ENCODE data around the gene TIAM2.

The TIAM2 gene

DNA sequence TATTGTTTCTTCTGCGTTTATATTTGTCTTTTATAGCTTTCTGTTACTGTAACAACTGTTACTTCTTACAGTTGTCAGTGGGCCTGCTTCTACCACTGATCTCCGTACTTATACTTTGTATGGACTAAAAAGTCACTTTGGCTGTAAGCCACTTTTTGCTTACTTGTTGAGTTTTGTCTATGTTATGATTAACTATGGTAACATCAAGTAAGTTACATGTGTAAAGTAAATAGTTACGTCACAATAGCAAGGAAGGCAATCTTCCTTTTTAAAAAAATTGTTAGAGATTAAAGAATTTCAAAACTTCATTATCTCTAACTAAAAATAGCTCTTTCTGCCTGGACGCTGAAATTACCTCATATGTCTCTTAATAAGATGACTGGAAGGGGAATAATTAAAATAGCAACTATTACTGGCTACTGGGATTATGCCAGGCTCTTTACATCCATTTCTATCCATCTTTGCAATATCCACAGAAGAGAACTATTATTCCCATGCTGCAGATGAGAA is 308.3 kb downstream of the TIAM2 start:
- peaks cover 3% of the 10 kb centered on the region for H3K9me3 ChIP-seq (ENCODE audit: severe bottlenecking)
- no peaks in the 10 kb centered on the region for H3K27me3 ChIP-seq (ENCODE audit: insufficient read depth, poor library complexity, severe bottlenecking)
- no peak overlapping the region for H3K27ac ChIP-seq (ENCODE audit: poor library complexity, severe bottlenecking)
- TF ChIP-seq, protein P1, sequence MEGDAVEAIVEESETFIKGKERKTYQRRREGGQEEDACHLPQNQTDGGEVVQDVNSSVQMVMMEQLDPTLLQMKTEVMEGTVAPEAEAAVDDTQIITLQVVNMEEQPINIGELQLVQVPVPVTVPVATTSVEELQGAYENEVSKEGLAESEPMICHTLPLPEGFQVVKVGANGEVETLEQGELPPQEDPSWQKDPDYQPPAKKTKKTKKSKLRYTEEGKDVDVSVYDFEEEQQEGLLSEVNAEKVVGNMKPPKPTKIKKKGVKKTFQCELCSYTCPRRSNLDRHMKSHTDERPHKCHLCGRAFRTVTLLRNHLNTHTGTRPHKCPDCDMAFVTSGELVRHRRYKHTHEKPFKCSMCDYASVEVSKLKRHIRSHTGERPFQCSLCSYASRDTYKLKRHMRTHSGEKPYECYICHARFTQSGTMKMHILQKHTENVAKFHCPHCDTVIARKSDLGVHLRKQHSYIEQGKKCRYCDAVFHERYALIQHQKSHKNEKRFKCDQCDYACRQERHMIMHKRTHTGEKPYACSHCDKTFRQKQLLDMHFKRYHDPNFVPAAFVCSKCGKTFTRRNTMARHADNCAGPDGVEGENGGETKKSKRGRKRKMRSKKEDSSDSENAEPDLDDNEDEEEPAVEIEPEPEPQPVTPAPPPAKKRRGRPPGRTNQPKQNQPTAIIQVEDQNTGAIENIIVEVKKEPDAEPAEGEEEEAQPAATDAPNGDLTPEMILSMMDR (IDR thresholded peaks at IDR 0.05; ENCODE audit: poor library complexity, severe bottlenecking) = no peak
- ATAC-seq (ENCODE audit: low read depth) = no peak
- H3K4me1 ChIP-seq (ENCODE audit: insufficient read depth, poor library complexity, severe bottlenecking) = no peaks in the 10 kb centered on the region
- no peak for DNase-seq (ENCODE audit: low spot score)
- peaks cover 71% of the 10 kb centered on the region for H3K36me3 ChIP-seq (ENCODE audit: low read depth)
- H3K4me3 ChIP-seq (ENCODE audit: severe bottlenecking) = no peak overlapping the region

DNA sequence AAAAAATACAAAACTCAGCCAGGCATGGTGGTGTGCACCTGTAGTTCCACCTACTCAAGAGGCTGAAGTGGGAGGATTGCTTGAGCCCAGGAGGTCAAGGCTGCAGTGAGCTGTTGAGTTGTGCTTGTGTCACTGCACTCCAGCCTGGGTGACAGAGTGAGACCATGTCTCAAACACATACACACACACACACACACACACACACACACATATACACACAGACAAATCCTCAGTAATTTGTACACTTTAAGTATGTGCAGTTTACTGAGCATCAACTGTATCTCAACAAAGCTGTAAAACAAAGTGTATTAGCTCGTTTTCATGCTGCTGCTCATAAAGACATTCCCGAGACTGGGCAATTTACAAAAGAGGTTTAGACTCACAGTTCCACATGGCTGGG is 311.8 kb downstream of the TIAM2 start:
- ATAC-seq (ENCODE audit: low read depth) (no peak), DNase-seq (ENCODE audit: low spot score) (no peak)
- Histone ChIP-seq H3K4me1 (ENCODE audit: insufficient read depth, poor library complexity, severe bottlenecking) (peaks cover 30% of the 10 kb centered on the region), H3K4me3 (ENCODE audit: severe bottlenecking) (no peak overlapping the region), H3K9me3 (ENCODE audit: severe bottlenecking) (peaks cover 3% of the 10 kb centered on the region), H3K36me3 (ENCODE audit: low read depth) (peaks cover 92% of the 10 kb centered on the region), H3K27me3 (ENCODE audit: insufficient read depth, poor library complexity, severe bottlenecking) (no peaks in the 10 kb centered on the region), H3K27ac (ENCODE audit: poor library complexity, severe bottlenecking) (no peak overlapping the region)
- TF ChIP-seq, protein P1 (IDR thresholded peaks at IDR 0.05; ENCODE audit: poor library complexity, severe bottlenecking) = no peak
